NCI-H2196 (cell line): ENCODE data around the gene DUOX2.
A peak's percentile ranks its signal among the peaks of the same experiment; 100 is the strongest.
"Not testable (repeated sequence)": the region's sequence is repeated elsewhere in the genome, so short reads cannot be mapped to it uniquely, and the experiment has no call there.

ENCODE experiments used
- DNase-seq: peaks from one replicate; lab custom pipeline; 2025; ENCODE audit not compliant: unreplicated experiment; lab: John Stamatoyannopoulos, UW

The DUOX2 gene

DNA sequence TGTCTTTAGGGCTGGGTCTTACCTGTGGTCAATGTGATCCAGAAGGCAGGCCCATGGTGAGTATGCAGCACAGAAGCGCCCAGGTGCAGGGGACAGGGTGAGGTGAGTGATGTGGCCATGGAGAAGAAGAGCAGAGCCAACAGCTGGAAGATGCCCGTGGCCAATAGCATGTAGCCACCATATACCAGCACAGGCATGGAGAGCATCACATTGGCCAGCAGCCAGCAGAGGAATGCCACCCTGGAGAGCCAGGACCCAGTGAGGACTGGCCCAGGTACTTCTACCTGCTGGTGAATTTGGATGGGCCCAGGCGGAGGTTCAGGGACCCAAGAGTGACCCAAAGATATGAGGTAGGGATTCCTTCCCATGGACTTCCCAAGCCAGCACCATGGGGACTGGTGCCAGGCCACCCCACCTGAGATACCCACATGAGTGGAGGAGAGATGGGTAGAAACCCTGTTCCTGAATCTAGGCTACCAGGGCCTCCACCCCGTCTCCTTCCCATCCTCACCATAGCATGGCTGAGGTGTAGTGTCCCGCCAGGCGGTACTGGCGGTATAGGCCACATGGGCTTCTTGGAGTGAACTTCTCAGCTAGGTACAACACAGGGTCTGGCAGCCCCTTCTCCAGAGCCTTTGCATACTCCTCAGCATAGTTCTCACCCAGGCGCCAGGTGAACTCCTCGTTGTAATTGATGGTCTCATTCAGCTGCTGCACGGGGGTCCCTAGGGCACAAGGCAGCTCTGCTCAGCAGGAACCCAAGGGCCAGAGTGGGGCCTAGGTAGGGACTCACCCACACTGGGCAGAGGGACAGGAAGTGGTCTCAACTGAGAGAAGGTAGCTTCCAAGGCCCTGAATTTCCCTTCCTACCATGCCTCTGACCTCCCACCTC is 6.4 kb upstream of the DUOX2 start:
- DNase-seq: no peak

DNA sequence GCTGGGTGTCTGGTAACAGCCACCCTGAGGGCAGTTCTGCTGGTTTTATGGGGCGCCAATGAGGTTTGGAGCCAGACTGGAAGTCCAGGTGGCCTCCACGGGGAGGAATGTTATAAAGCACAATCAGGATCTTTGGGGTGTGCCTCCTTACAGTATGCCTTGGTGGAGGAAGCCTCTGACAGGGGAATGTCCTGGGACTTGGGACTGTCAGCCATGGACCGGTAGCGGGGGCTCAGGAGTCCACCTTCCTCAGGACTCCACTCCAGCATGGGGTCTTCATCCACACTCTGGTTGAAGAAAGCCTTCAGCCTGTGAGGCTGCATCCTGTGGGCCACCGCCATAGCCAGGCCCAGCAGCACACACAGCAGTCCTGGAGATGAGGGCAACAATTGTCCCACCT is 5.0 kb upstream of the DUOX2 start:
- no peak for DNase-seq

DNA sequence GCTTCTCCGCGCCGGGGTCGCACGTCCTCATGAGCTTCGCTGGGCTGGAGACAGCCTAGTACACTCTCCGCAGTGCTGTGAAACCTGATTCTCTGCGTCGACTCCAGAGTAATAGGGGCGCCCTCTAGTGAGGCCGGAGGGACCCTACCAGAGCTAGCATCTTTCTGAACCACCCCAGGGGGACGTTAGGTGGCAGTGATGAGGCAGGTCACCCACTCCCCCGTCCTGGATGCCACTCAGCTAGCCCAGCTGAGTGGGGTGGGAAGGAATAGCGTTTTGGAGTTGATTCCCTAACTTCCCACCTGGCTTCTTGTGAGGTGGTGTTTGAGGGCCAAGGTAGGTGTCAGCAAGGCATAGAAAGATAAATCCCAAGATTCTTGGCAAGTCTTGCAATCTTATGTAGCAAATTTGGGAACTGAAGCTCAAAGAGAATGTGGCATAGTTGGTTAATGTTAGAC is 4.2 kb upstream of the DUOX2 start:
- peak; percentile 68 for DNase-seq

DNA sequence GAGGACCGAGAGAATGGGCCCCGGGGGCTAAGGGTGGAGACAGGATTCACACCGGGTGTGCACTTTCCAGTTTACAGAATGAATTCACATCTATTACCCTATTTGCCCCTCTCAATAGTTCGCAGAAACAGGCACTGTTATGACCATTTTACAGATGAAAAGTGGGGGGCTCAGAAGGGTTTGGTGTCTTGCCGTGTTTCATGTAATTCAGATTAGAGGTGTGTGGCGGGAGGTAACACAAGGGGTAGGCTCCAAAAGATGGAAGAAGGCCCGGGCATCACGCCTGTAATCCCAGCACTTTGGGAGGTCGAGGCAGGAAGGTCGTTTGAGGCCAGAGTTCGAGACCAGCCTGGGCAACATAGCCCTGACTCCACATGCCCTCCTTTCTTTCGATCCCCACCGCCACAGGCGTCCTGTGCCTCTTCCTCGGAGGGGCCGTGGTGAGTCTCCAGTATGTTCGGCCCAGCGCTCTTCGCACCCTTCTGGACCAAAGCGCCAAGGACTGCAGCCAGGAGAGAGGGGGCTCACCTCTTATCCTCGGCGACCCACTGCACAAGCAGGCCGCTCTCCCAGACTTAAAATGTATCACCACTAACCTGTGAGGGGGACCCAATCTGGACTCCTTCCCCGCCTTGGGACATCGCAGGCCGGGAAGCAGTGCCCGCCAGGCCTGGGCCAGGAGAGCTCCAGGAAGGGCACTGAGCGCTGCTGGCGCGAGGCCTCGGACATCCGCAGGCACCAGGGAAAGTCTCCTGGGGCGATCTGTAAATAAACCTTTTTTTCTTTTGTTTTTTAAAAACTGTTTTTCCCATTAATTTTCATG is 3.5 kb upstream of the DUOX2 start:
- no peak for DNase-seq

DNA sequence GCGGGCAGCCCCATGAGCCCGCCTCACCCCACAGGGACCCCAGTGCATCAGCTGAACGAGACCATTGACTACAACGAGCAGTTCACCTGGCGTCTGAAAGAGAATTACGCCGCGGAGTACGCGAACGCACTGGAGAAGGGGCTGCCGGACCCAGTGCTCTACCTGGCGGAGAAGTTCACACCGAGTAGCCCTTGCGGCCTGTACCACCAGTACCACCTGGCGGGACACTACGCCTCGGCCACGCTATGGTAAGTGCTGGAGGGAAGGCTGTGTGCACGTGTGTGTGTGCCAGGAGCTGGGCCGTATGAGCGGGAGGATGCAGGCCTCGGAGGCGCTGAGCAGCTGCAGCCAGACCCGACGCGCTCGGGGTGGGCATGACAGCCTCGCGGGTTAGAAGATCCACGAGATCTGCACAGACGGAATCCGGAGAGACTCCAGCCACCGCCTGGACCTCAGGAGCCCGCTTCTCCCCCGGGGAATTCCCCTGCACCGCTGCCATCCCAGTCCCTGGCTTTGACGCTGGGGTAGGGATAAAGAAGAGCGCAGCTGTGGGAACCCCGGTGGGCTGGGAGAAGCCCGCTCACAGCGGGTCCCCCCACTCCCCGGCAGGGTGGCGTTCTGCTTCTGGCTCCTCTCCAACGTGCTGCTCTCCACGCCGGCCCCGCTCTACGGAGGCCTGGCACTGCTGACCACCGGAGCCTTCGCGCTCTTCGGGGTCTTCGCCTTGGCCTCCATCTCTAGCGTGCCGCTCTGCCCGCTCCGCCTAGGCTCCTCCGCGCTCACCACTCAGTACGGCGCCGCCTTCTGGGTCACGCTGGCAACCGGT is 2.7 kb upstream of the DUOX2 start:
- no peak for DNase-seq

DNA sequence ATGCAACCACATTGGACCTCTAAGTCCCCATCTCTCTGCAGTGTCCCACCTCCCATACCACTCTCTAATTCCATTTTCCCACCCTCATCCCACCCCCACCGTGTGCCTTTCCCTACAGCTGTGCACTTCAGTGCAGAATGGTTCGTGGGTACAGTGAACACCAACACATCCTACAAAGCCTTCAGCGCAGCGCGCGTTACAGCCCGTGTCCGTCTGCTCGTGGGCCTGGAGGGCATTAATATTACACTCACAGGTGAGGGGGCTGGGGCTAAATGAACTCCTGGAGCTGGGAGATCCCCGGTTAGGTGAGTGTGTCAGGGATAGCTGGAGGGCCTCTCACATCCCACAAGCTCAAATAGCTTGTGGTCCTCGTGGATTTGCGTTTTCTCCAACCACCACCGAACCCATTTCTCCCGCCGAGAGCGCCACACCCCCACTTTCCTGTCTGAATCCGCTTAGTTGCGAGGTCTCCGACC is 2.1 kb upstream of the DUOX2 start:
- no peak for DNase-seq

DNA sequence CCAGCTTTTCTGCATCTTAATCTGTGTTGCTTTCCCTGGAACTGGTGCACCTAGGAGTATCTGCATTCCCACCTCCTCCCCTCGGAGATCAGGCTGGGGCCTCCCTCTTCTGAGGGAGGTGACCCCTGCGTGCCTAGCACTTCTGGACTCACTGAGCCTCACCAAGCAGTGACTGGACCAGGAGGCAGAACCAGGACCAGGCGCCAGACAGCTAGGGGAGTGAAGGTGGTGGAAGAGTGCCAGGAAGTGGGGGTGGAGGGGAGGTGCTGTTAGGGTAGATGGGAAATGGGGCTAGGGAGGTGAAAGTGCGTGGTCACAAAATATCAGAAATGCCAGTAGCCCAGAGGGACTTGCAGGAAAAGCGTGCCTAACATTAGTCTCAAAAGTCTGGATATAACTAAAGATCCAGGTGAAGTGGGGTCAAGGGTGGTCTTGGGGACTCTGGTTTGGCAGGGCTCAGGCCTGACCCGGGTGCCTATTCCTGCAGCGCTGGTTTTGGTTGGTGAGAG is 1.4 kb upstream of the DUOX2 start:
- no peak for DNase-seq

DNA sequence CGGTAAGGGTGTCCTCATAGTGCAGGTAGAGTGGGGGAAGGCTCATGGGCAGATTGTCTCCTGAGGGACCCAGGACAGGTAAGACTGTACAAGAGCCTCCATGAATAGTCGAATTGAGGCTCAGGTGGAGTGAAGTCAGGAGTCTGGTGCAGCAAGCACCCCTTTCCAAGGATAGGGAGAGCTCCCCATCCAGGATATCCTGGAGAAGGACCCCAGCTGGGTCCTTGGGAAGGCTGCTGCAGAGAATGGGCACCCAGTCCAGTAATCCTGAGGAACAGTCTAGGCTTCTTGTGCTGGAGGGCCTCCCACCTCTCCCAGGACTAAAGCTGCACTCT is 746 bp upstream of the DUOX2 start:
- DNase-seq: no peak

DNA sequence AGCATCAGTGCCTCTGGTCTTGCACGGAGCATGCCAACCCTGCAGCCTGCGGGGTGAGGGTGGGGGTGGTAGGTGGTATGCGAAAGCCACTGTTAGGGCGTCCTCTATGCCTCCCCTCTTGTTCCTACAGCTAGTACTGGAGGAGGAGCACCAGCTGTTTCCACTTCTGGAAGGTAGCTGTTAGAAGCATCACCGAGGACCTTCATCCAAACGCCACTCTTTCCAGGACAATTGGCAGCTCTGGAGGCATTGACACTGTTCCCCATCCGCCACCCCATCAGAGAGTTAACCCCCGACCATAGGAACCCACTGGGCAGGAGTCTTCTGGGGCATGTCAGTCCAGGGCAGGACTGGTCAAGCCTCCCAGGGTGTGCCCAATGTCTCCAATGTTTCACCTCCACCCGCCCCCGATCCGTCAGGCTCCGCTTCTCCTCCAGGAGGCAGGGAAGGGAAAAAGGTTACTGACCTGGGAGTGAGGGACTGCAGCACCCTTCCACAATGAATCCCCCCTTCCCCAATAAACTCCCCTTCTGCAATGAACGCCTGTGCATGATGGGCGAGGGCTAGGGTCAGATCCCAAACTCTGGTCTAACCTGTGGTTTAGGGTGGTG is 487 bp downstream of the DUOX2 start:
- DNase-seq: no peak

DNA sequence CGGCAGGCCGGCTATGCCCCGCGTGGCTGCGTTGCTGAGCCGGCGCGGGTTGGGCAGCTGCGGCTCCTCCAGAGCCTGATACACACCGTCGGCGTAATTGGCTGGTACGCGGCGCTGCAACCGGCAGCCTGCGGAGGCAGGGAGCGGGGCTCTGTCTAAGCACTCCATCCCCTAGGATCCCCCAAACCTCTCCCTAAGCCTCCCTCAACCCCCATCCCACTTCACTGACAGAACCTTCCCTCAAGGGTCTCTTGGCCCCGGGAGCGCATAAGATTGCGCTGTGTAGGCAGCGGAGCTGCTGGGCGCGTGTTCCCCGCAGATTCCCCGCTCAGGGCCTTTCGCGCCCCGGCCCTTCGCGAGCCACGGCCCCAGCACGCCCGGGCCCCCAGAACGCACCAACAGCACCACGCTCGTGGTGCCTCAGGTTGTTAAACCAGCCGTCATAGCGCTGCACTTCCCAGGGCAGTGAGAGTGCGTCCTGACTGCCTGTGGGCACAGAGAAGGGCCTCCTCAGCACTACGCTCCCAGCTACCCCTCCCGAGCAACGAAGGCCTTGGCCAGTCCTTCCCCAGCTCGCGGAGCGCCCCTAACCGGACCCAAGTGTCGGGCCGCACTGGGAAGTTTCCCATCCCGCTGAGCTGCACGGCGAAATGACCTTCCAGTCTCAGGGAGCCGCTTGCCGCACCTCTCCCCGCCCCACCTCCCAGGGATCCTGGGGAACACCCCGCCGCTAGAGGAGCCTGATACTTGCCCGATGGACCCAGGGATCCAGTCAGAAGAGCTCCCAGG is 1.2 kb downstream of the DUOX2 start:
- no peak for DNase-seq

DNA sequence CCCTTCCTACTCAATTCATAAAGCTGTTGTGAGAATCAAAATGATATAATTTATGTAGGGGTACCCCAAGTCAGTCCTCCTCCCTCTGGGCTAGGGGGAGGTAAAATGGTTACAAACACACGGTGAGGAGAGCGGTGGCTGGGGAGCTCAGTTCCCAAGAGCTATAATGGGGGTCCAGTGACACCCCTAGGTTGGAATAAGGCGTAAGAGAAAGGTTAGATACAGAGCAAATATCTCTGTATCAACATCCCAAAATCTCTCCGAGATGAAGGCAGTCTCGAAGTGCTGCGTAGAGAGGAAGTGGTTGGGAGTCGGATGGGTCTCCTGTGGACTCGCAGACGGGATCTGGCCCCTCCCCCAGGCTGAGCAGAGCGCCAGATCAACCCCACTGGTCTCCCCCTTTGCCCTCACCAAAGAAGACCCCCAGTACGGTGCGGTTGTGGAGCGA is 1.8 kb downstream of the DUOX2 start:
- no peak for DNase-seq

DNA sequence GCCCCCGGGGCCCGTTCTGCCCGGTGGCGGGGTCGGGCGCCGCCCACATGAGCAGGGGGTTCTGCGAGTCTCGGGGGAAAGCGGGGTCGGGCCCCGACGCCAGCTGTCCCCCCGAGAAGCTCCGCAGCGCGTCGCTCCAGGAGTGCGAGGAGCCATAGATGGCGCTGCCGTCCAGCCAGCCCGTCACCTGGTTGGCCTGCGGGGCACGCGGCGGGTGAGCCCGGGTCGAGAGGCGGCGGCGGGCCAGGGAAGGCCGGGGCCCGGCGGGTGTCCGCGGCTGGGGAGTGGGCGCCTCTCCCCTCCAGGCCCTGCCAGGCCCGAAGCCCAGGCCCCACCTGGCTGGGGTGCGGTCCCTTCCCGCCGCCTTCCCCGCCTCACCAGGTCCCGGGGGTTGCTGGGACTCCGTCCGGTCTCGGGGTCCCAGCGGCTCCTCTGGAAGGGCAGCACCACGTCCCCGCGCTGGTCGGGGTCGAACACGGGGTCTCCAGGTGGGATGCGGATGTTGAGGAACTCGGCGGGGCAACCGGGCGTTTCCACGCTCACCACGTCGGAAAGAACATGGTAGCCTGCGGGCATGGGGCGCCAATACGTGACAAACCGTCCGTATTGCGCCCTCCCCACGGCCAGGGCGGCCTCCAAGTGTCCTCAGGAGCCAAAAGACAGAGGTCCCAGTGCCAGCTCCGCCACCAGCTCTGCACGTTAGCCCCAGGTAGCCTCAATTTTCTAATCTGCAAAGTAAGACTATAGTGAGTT is 2.4 kb downstream of the DUOX2 start:
- DNase-seq: no peak

DNA sequence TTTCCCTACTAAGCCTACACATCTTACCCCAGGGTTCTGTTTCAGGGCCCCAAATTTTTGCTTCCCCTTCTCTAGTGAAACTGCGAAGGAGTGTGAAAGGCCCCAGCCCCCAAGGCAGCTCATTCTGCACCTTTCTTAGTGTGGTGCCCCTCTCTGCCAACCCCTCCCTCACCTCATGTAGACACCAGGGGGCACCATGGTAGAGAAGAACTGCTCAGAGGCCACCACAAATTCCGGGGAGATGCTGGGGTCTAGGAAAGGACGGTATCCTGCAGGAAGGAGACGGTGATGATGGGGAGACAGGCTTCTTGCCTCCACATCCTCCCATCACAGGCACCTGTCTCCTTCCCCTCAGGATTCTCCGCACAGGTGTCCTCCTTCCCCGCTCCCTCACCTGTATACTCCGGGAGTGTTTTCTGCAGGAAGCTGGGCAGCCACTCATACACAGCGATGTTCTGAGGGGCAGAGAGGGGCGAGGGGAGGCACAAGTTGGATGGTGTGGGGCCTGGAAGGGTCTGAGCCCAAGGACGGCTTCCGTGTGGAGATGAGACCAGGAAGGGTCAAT is 3.6 kb downstream of the DUOX2 start:
- DNase-seq: no peak

DNA sequence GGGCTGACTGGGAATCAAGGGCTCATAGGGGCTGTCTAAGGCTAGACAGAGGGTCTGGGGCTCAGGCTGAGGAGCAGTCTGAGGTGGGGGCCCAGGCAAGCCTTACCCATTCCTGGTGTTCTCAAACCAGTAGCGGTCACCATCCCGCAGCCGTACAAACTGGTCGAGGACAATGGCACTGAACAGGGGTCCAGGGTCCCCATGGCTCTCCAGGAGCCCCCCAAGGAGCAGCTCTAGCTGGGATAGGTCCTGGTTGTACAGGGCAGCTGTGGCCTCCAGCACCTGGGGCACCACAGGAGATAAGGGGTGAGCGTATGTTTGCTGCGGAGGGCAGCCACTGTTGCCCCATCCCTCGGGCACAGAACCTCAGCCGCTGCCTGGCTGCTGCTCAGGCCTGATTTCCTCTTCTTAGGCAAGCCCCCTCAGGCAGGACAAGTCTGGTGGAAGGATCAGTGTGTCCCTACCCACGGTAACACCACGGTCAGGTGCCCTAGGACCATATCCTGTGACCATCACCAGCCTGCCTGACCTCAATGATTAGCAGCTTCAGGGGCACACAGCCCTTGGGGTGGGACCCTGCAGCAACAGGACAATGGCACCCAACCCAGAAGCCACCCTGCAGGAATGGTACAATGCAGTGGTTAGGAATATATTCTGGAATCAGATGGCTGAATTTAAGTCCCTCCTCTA is 5.9 kb downstream of the DUOX2 start:
- no peak for DNase-seq

DNA sequence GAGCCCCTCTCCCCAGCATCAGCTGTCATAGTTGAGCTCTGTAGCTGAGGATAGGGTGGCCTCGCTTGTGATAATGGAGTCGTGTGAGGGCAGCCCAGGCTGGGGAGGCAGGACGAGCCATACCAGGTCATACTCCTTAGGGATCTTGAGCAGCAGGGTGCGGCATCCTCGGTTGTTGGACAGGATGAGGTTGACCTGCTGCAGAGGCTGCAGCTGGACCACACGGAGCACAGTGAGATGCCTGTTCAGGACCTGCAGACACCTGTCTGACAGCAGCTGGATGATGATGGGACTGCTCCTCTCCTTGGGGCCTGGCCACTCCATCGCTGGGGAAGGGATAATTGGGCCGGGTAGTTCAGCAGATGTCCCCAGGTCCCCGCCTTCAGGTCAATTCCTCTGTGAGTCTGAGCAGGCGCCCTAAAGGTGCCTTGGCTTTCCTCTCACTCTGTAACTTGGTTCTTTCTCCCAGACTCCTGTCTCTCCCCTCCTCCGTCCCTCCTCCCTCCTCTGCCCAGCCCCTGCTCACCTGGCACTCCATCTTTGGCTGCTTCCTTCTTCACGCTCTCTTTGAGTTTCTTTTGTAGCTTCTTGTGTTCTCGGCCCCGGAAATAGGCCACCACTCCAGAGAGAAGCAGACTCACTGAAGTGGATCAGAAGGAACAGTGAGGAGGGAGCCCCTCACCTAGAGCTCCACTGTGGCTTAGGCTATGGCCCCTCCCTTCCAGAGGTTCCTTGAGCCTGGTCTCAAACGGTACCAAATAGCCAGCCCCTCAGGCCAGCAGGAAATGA is 7.8 kb downstream of the DUOX2 start:
- DNase-seq: no peak

DNA sequence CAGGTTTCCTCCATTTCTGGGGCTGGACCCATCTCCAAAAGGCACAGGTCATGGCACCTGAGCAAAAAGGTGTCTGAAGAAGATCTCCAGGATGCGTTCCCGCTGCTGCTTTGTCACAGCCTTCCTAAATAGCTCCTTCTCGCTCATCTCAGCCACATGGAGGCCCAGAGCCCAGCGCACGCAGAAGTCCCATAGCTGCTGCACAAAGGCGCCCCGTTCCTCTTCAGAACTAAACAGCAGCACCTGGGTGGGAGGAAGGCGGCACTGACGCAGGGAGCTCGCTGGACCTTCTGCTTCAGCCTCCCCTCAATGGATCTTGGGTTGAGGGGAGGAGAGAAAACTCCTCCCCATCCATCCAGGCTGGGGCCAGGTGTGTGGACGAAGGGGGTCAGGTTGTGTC is 8.4 kb downstream of the DUOX2 start:
- no peak for DNase-seq

DNA sequence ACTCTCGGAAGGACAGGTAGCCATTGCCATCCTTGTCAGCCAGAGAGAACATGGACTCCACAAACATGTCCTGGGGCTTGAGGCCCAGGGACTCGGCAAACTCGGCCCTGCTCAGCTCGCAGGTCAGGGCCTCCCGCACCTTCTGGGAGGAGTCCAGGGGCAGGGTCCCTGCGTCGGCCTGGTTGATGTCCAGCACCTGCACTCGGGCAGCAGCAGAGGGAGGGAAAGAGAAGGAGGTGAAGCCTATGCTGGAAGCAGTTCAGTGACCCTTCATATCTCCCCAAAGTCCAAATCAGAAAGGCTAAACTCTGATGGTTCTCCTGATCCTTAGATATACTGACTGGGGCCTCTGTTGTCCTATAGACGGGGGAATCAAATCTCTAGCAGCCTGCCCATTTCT is 9.8 kb downstream of the DUOX2 start:
- not testable (repeated sequence) for DNase-seq
